Measurements from ENCODE around the gene TNIK.

- TF ChIP-seq CTCF (conservative IDR thresholded peaks at IDR 0.05; ENCODE audit: low read depth in 2 of 2): no peak
- no peak for TF ChIP-seq EZH2phosphoT487 (IDR thresholded peaks at IDR 0.05; ENCODE audit: unreplicated experiment)
- no peak for TF ChIP-seq REST (IDR thresholded peaks at IDR 0.05; ENCODE audit: unreplicated experiment)
- TF ChIP-seq POLR2AphosphoS5 (IDR thresholded peaks at IDR 0.05; ENCODE audit: low read depth): no peak
- TF ChIP-seq EZH2 (IDR thresholded peaks at IDR 0.05; ENCODE audit: low read depth, unreplicated experiment): no peak
- no peak for TF ChIP-seq JUNB (IDR thresholded peaks at IDR 0.05; ENCODE audit: unreplicated experiment)
- no peak for TF ChIP-seq NANOG (IDR thresholded peaks at IDR 0.05; ENCODE audit: borderline replicate concordance)
Observed at GRCh38 chr3:171267104-171267503, 193.1 kb downstream of the TNIK start.
